ENCODE measurements around the gene PRPF40A.

DNA sequence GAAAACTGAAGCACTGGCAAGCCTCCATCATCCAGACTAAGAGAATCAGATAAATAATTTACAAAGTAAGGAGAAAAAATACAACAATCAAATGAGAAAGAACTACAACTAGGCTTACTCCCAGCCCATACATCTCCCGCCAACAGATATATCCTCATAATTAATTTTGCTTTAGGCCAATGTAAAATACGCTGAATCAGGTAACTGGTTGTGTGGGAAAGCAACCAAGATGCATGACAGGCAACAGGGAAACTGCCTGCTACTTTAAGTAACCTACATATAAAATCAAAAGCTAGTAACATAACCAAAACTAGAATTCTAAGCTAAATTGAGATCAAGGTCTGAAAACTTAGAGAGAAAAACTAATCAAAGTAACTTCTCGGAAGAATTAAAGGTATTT lies 21.5 kb downstream of the PRPF40A start:
- TF ChIP-seq, protein P1, sequence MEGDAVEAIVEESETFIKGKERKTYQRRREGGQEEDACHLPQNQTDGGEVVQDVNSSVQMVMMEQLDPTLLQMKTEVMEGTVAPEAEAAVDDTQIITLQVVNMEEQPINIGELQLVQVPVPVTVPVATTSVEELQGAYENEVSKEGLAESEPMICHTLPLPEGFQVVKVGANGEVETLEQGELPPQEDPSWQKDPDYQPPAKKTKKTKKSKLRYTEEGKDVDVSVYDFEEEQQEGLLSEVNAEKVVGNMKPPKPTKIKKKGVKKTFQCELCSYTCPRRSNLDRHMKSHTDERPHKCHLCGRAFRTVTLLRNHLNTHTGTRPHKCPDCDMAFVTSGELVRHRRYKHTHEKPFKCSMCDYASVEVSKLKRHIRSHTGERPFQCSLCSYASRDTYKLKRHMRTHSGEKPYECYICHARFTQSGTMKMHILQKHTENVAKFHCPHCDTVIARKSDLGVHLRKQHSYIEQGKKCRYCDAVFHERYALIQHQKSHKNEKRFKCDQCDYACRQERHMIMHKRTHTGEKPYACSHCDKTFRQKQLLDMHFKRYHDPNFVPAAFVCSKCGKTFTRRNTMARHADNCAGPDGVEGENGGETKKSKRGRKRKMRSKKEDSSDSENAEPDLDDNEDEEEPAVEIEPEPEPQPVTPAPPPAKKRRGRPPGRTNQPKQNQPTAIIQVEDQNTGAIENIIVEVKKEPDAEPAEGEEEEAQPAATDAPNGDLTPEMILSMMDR (optimal IDR thresholded peaks at IDR 0.05 in 1 of 3, IDR thresholded peaks at IDR 0.05 in 1 of 3, conservative IDR thresholded peaks at IDR 0.05 in 1 of 3; ENCODE audit: extremely low read depth in 1 of 3, insufficient read depth in 2 of 3, low read length in 3 of 3), result no peak
- TF ChIP-seq EZH2 (IDR thresholded peaks at IDR 0.05; ENCODE audit: low read length), result no peak

Data from keratinocyte (primary cell).